Renal cortical epithelial cell (primary cell): ENCODE measurements around the gene EIF3CL. TPM values are rescaled to one million over a fixed set of nuclear protein-coding genes. Genes with fewer than 3 reads are reported as not detected.
"Not testable (repeated sequence)": the region's sequence is repeated elsewhere in the genome, so short reads cannot be mapped to it uniquely, and the experiment has no call there.

Experiments used
- DNase-seq: peaks from one replicate; pipeline ENCODE4 v3.0.0-alpha.2; 2011; ENCODE audit warnings: low read depth
- total RNA-seq: library from RNA; depleted of rRNA; stranded (reverse); fragments of >200 nt; gene quantifications from 2 replicates; pipeline ENCODE4 v1.2.3, GENCODE V29; 2014

Gene EIF3CL, protein sequence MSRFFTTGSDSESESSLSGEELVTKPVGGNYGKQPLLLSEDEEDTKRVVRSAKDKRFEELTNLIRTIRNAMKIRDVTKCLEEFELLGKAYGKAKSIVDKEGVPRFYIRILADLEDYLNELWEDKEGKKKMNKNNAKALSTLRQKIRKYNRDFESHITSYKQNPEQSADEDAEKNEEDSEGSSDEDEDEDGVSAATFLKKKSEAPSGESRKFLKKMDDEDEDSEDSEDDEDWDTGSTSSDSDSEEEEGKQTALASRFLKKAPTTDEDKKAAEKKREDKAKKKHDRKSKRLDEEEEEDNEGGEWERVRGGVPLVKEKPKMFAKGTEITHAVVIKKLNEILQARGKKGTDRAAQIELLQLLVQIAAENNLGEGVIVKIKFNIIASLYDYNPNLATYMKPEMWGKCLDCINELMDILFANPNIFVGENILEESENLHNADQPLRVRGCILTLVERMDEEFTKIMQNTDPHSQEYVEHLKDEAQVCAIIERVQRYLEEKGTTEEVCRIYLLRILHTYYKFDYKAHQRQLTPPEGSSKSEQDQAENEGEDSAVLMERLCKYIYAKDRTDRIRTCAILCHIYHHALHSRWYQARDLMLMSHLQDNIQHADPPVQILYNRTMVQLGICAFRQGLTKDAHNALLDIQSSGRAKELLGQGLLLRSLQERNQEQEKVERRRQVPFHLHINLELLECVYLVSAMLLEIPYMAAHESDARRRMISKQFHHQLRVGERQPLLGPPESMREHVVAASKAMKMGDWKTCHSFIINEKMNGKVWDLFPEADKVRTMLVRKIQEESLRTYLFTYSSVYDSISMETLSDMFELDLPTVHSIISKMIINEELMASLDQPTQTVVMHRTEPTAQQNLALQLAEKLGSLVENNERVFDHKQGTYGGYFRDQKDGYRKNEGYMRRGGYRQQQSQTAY
- 94.5 and 215 TPM in 2 replicates for total RNA-seq

DNA sequence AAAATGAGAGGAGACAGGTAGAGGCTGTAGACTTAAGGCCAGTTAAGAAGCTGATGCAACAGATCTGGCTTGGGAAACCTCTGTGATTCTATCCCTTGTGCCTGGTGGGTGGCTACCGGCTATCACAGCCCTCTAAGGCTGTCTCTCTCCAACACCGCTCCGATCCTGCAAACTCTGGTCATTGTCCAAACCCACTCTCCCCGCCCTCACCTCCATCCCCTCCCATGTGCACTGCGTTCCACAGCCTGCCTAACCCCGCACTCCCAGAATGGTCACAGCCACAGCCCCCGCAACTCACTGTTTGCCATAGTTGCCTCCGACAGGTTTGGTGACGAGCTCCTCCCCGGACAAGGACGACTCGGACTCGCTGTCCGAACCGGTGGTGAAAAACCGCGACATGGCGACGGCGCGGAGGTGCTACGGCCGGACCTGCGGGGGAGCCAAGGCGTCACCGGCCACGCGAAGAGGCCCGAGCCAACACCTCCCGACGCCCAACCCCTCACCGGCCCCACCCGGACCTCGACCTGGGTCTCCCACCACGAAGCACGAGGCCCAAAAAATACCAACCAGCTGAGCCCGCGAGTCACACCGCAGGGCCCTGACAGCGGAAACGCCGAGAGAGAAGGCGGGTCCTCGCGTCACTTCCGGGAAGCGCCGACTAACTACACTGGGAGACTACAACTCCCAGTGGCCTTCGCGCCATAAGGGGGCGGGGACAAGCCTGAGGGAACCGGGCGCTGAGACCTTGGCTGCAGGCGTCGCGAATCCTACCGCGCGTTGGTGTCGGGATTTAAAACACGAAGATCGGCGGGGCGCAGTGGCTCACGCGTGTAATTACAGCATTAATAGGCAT is at the start of gene EIF3CL:
Gene EIF3CL, minus strand, starts transcription at position 622 of the 853 bp plus-strand sequence. Its CDS starts 223 bp downstream, at position 399.
- not testable (repeated sequence) for DNase-seq

DNA sequence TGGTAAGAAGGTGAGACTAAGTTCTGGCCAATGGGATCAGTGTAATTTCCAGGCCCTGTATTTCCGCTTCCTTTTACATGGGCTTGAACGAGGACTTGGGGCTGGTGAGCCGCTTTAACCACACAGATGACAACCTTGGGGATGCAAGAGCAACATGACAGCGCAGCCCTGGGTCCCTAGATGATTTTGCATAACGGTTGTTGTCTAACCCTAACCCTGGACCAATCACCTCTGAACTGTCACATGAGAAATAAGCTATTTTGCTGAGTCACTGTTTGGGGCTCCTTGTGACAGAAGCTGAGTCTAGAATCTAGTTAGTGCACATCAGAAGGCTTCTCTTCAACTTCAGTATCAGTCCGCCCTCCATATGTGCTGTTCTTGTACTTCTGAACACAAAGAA is 43.4 kb upstream of the EIF3CL start:
- DNase-seq: not testable (repeated sequence)

DNA sequence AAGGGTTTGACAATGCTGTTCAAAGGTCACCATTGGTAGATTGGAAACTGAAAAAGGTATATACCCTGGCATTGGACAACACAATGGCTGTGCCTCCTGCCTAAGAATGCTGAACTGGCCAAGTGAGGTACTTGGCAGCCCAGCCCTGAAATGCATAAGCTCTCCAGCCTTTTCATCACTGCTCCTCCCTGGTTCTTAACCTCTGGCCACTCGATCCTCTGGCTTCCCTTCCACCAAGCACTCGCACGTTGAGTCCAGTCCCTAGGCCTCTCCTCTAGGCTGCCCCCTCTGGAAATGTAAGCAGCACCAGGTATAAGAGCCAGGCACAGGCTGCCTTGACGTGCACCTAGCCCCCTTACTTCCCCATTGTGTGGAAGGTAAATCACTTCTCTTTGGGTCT is 42.7 kb upstream of the EIF3CL start:
- DNase-seq: not testable (repeated sequence)

DNA sequence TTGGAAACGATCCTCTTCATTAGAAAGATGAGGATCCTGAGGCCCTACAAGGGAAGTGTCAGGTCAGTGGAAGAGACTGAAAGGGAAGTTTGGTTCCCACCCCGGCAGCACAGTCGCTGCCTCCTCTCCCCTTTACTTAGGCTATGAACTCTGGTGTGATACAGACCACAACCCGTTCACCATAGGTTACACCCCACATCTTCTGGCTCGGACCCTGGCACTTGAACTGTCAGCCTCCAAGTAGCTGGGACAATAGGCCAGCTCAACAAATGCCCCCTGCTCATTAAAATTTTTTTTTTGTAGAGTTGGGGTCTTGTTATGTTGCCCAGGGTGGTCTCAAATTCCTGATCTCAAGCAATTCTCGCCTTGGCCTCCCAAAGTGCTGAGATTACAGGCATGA is 40.3 kb upstream of the EIF3CL start:
- not testable (repeated sequence) for DNase-seq

DNA sequence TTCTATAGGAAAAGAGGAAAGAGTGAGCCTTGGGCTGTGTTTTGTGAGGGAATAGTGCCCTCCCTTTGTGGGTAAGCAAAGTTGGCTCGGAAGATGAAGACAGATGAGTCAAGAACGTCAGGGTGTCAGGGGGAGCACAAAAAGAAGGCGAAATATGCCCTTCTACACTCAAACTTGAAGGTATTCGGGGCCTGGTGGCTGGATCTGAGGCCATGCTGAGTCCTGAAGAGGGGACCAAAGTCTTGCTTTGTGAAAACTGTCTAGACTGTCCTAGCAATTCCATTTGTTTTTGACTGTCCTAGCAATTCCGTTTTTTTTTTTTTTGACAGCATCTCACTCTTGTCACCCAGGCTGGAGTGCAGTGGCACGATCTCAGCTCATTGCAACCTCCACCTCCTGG is 35.3 kb upstream of the EIF3CL start:
- not testable (repeated sequence) for DNase-seq

DNA sequence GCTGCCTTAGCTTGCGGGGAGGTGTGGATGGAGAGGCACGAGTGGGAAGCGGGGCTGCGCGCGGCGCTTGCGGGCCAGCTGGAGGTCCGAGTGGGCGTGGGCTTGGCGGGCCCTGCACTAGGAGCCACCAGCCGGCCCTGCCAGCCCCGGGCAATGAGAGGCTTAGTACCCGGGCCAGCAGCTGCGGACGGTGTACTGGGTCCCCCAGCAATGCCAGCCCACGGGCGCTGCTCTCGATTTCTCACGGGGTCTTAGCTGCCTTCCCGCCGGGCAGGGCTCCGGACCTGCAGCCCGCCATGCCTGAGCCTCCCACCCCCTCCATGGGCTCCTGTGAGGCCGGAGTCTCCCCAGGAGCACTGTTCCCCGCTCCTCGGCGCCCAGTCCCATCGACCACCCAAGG is 31.7 kb upstream of the EIF3CL start:
- not testable (repeated sequence) for DNase-seq

DNA sequence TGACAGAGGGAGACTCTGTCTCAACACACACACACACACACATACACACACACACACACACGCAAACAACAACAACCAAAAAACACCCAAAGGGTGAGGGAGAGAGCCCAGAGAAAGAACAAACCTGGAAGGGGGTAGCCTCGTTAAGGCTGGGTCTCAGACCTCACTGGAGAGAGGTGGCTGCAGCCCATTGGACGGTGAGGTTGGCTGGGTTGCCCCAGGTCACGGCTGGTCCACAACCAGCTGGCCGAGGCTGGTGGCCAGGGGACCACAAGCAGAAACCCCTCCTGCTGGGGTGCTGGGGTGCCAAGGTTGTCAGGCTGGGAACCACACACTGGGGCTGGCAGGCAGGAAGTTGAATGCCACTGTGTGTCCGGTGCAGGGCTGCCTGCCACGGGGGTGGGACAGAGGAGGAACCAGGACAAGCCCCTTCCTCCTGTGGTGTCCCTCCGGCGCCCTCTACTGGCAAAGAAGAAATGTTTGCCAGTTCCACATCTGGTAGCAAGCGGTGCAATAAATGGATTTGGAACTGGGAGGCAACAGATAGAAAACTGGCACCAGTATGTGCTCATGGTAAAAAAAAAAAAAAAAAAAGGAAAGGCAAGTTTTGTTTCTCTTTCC is 22.5 kb upstream of the EIF3CL start:
- DNase-seq: not testable (repeated sequence)

DNA sequence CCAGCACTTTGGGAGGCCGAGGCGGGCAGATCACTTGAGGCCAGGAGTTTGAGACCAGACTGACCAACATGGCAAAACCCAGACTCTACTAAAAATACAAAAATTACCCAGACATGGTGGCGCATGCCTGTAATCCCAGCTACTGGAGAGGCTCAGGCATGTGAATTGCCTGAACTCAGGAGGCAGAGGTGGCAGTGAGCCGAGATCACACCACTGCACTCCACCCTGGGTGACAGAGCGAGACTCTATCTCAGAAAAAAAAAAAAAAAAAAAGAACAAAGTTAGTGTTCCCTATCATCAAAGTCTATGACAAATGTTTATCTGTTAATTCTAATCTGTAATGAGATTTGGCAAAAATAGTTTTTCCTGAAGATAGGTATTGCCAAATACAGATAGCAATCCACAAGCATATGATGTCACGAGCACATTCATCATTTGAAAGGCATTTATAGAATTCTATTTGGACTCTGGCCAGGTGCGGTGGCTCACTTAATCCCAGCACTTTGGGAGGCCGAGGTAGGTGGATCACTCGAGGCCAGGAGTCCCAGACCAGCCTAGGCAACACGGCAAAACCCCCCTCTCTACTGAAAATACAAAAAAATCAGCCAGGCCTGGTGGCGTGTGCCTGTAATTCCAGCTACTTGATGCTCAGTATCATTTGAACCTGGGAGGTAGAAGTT is 17.6 kb upstream of the EIF3CL start:
- DNase-seq: not testable (repeated sequence)

DNA sequence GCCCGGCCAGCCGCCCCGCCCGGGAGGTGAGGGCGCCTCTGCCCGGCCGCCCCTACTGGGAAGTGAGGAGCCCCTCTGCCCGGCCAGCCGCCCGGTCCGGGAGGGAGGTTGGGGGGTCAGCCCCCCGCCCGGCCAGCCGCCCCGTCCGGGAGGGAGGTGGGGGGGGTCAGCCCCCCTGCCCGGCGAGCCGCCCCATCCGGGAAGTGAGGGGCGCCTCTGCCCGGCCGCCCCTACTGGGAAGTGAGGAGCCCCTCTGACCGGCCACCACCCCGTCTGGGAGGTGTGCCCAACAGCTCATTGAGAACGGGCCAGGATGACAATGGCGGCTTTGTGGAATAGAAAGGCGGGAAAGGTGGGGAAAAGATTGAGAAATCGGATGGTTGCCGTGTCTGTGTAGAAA is 13.4 kb upstream of the EIF3CL start:
- DNase-seq: not testable (repeated sequence)

DNA sequence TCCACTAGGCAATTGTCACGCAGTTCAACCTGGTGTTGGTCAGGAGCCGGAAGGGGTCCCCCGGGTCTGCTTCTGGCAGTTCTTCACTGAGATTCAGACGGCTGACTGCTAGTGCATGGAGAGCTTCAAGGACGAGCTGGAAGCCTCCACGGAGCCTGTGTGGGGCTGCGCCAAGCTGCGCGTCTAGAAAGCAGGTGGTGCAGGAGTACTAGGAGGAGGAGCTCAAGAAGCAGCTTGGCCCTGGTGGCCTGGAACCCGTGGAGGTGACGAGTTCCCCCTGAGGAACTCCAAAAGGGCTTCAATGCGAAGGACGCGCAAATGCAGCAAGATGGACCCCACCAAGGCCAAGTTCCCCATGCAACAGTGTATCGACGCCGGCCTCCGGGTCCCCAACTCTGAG is 10.9 kb upstream of the EIF3CL start:
- DNase-seq: not testable (repeated sequence)

DNA sequence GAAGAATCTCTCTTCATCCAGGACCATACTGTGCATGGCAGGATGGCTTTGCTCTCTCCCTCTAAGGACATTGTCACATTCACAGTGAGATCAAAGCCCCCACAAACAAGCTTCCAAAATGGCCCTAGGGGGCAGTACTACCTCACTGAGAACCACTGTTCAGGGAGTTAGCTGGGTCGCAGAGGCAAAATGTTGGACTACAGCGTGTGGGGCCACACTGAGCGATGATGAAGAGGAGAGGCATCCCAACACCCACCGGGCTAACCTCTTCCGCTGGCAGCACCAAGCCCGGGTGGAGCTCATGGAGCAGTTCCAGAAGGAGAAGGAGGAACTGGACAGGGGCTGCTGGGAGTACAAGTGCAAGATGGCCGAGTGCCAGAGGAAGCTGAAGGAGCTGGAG is 9.9 kb upstream of the EIF3CL start:
- DNase-seq: not testable (repeated sequence)

DNA sequence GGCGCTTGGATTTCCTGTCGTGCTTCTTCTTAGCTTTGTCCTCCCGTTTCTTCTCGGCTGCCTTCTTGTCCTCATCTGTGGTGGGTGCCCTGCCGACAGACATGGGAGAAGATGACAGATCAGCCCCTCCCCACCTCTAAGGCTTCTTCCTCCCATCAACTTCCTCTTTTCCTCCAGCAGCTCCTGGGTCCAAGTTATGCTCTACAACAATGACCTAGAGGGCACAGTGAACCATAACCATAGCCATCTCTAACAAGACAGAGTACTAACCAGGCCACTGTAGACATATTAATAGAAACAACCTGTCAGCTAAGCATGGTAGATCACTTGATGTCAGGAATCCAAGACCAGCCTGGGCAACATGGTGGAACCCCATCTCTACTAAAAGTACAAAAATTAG is 11.6 kb downstream of the EIF3CL start:
- DNase-seq: not testable (repeated sequence)

DNA sequence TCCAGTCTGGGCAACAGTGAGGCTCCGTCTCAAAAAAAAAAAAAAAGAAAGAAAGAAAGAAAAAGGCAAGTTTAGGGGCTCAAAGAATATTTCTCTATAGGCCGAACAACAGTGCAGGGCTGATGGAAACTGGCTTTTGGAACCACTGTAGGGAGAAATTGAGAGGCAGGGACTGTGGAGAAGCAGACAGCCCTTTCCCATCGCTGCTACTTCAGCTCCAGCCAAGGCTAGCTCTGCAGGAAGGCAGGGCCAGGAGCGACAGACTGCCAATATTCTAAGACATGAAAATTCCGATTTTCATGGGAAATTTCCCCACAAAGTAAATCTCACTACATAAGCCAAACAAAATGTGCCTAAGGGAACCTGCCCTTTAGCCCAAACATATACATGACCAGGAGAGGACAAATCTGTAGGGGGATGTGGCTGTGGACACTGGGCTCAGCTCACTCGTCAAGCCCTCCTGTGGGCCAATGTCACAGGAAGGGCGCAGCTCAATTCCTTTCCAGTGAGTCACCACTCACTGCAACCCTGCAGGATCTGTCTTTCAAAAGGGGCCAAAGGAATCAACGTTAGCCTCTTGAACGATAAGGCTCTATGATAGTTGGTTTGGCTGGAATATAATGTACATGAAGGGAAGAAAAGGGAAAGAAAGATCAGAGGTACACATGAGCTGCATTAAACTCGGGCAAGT is 21.3 kb downstream of the EIF3CL start:
- DNase-seq: not testable (repeated sequence)

DNA sequence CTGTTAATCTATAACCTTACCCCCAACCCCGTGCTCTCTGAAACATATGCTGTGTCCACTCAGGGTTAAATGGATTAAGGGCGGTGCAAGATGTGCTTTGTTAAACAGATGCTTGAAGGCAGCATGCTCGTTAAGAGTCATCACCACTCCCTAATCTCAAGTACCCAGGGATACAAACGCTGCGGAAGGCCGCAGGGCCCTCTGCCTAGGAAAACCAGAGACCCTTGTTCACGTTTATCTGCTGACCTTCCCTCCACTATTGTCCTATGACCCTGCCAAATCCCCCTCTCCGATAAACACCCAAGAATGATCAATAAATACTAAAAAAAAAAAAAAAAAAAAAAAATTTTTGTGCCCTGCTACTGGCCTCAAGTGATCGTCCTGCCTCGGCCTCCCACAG is 25.8 kb downstream of the EIF3CL start:
- not testable (repeated sequence) for DNase-seq

DNA sequence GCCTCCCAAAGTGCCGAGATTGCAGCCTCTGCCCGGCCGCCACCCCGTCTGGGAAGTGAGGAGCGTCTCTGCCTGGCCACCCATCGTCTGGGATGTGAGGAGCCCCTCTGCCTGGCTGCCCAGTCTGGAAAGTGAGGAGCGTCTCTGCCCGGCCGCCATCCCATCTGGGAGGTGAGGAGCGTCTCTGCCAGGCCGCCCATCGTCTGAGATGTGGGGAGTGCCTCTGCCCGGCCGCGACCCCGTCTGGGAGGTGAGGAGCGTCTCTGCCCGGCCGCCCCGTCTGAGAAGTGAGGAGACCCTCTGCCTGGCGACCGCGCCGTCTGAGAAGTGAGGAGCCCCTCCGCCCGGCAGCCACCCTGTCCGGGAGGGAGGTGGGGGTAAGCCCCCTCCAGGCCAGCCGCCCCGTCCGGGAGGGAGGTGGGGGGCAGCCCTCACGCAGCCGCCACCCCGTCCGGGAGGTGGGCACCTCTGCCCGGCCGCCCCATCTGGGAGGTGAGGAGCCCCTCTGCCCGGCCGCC is 26.5 kb downstream of the EIF3CL start:
- not testable (repeated sequence) for DNase-seq

DNA sequence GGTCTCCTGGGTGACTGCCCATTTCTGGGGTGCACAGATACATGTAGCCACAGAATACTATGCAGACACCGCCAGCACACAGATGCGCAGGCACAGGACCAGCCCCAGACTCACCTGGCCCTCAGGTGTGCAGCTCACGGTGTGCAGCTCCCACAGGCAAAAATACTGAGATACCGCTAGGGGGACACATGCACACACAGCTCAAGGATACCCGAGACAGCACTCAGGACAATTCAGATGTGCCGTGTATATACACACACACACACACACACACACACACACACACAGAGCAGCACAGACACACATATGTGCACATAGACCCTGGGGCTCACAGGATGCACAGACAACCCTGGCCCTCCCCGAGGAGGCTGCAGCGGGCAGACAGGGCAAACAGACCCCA is 28.5 kb downstream of the EIF3CL start:
- not testable (repeated sequence) for DNase-seq

DNA sequence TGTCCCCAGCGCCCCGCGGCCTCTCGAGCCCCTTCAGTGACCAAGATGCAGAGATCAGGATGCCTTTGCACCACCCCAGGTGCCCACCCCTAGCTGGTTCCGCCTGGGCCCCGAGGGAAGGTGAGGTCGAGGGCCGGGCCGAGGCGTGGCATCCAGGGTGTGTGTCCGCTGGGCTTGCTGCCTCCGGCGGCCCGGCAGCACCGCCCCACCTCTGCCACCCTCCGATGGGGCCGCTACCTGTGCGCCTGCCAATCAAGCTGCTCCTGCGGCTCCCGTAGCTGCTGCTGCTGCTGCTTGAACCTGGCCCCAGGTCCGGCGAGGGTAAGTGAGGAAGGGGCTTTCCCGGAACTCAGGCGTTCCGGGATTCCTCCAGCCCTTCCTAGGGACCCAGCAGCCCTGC is 29.4 kb downstream of the EIF3CL start:
- DNase-seq: not testable (repeated sequence)

DNA sequence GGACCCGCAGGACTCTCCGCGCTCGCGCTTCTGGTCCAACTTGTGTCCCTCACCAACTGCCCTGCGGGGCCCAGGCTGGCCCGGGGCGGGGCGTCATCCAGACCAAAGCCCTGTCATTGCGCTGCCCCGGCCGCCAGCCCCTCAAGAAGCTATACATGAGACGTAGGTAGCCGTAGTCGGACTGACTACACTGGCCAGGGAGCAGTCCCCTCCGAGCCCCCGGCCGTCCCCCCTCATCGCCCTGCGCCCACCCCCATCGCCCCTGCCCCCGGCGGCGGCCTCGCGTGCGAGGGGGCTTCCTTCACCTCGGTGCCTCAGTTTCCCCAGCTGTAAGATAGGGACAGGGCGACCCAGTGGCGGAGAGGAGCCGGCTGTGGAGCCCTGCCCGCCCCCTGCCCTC is 35.7 kb downstream of the EIF3CL start:
- not testable (repeated sequence) for DNase-seq
